Type B pancreatic cell (in vitro differentiated cells): Measurements from ENCODE around the gene CCDC18. TPM values are rescaled to one million over a fixed set of nuclear protein-coding genes. Genes with fewer than 3 reads are reported as not detected.
"Not testable (repeated sequence)": the region's sequence is repeated elsewhere in the genome, so short reads cannot be mapped to it uniquely, and the experiment has no call there.

Experiments
- DNase-seq: peaks from one replicate; pipeline ENCODE4 v3.0.0; 2021; ENCODE audit warnings: mixed read lengths; ENCODE audit not compliant: unreplicated experiment; ENCODE audit errors: extremely low spot score
- H3K27ac Mint-ChIP-seq: 2 replicates; pipeline ENCODE4 v1.8.0; 2021; ENCODE audit warnings: mild to moderate bottlenecking, mixed read lengths
- H3K27me3 Mint-ChIP-seq: 2 replicates; pipeline ENCODE4 v1.8.0; 2021; ENCODE audit warnings: mixed read lengths
- H3K36me3 Mint-ChIP-seq: 2 replicates; pipeline ENCODE4 v1.8.0; 2021; ENCODE audit warnings: mixed read lengths
- H3K4me1 Mint-ChIP-seq: one replicate; pipeline ENCODE4 v1.8.0; 2021; ENCODE audit warnings: mixed read lengths; ENCODE audit not compliant: unreplicated experiment
- H3K4me3 Mint-ChIP-seq: 2 replicates; pipeline ENCODE4 v1.8.0; 2021; ENCODE audit warnings: mild to moderate bottlenecking, mixed read lengths
- H3K9me3 Mint-ChIP-seq: 2 replicates; pipeline ENCODE4 v1.8.0; 2021; ENCODE audit warnings: mixed read lengths
- CTCF ChIP-seq: fragments of 200-600 bp; sonication (generic); conservative IDR thresholded peaks from 2 replicates; pipeline ENCODE4 v1.5.0; 2021; ENCODE audit warnings: antibody characterized with exemption, mild to moderate bottlenecking
- total RNA-seq: library from RNA; stranded (reverse); gene quantifications from 2 replicates; pipeline ENCODE4 v1.2.1, GENCODE V29; 2021; ENCODE audit warnings: low replicate concordance

CCDC18 gene
- total RNA-seq, 1 donor from 2014 or later: 13.3 TPM

DNA sequence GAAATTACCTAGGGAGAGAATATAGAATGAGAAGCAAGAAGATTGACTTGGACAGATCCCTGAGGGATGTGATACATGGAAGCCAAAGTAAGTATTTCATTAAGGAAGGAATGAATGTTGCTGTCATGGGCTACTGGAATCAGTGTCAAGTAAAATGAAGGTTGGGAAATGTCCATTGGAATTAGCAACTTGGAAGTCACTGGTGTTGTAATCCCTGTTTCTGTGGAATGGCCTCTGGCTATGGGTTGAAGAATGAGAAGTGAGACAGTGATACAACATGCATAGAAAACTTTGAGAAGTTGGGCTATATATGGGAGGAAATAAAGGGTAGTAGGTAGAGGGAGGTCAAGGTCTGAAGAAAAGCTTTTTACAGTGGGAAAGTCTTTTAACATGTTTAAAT, 54.7 kb downstream of the CCDC18 start:
- Mint-ChIP-seq H3K27me3 (no peaks in the 10 kb centered on the region), H3K9me3 (no peaks in the 10 kb centered on the region), H3K36me3 (peaks cover 32% of the 10 kb centered on the region), H3K4me3 (no peak overlapping the region), H3K4me1 (no peaks in the 10 kb centered on the region), H3K27ac (no peak overlapping the region)
- no peak for DNase-seq
- no peak for TF ChIP-seq CTCF

DNA sequence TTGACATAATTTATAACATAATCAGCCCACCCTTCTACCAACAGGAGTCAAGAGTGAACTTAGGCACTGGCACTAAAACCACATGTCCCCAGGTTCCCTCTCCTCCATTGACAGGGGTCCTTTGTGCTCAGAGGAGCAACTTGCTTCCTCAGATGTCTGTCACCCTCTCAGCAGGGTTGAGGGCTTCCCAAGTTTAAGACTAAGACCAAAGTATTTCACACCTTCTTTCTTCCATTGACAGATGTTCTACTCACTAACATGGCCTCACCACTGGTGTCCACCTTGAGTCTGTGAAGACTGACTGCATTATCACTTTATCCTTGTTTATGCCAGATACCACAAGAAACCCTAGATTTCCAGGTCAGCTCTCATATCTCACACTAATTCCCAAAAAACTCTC, 56.5 kb downstream of the CCDC18 start:
- H3K4me3 Mint-ChIP-seq: no peak overlapping the region
- no peaks in the 10 kb centered on the region for H3K9me3 Mint-ChIP-seq
- DNase-seq: no peak
- H3K27me3 Mint-ChIP-seq: no peaks in the 10 kb centered on the region
- H3K27ac Mint-ChIP-seq: no peak overlapping the region
- no peaks in the 10 kb centered on the region for H3K4me1 Mint-ChIP-seq
- TF ChIP-seq CTCF: no peak
- H3K36me3 Mint-ChIP-seq: peaks cover 41% of the 10 kb centered on the region

GRCh38 chr1:93238425-93238824, 57.9 kb downstream of the CCDC18 start:
- peaks cover 49% of the 10 kb centered on the region for H3K36me3 Mint-ChIP-seq
- peaks cover under 1% of the 10 kb centered on the region for H3K9me3 Mint-ChIP-seq
- no peak for DNase-seq
- H3K27ac Mint-ChIP-seq: no peak overlapping the region
- H3K27me3 Mint-ChIP-seq: no peaks in the 10 kb centered on the region
- no peak overlapping the region for H3K4me3 Mint-ChIP-seq
- no peak for TF ChIP-seq CTCF
- no peaks in the 10 kb centered on the region for H3K4me1 Mint-ChIP-seq

GRCh38 chr1:93239863-93240262, 59.3 kb downstream of the CCDC18 start:
- H3K9me3 Mint-ChIP-seq: peaks cover 8% of the 10 kb centered on the region

GRCh38 chr1:93243233-93243632, 62.7 kb downstream of the CCDC18 start:
- H3K4me1 Mint-ChIP-seq, DNase-seq, H3K9me3 Mint-ChIP-seq, H3K27ac Mint-ChIP-seq, H3K27me3 Mint-ChIP-seq, H3K4me3 Mint-ChIP-seq: not testable (repeated sequence)
- peaks cover 49% of the 10 kb centered on the region for H3K36me3 Mint-ChIP-seq

More at GRCh38 chr1:93239863-93240262, 59.3 kb downstream of the CCDC18 start:
- Mint-ChIP-seq H3K36me3 (peaks cover 59% of the 10 kb centered on the region), H3K4me1 (no peaks in the 10 kb centered on the region), H3K27me3 (no peaks in the 10 kb centered on the region), H3K27ac (no peak overlapping the region), H3K4me3 (no peak overlapping the region)
- no peak for DNase-seq
- TF ChIP-seq CTCF: no peak

DNA sequence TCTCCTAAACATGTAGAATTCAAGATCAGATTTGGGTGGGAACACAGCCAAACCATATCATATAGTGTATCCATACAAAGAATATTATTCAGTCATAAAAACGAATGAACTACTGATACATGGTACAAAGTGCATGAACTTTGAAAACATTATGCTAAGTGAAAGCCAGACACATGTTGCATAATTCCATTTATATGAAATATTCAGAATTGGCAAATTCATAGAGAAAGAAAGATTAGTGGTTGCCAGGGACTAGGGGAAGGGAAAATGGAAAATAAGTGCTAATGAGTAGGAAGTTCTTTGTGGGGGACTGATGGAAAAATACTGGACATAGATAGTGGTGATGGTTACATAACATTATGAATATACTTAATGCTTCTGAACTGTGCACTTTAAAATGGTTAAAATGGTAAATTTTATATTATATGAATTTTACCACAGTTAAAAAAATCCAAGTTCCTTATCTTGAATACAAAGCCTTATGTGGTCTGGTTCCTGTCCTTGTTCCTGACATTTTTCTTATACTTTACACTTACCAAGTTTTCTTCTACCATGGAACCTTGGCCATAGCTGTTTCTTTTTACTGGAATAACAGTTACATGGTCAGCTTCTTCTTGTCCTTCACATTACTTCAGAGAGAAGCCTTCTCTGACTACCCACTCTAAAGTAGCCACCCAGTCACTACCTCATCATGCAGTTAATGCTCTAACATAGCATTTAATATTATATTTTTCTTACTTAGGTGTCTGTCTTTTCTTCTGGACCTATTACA, 64.0 kb downstream of the CCDC18 start:
- Mint-ChIP-seq H3K9me3 (peaks cover 8% of the 10 kb centered on the region), H3K27me3 (no peaks in the 10 kb centered on the region), H3K36me3 (peaks cover 46% of the 10 kb centered on the region), H3K27ac (no peak overlapping the region), H3K4me3 (no peak overlapping the region), H3K4me1 (no peaks in the 10 kb centered on the region)
- TF ChIP-seq CTCF: no peak
- no peak for DNase-seq
